ENCODE data around the gene LTBP3.

LTBP3 gene

DNA sequence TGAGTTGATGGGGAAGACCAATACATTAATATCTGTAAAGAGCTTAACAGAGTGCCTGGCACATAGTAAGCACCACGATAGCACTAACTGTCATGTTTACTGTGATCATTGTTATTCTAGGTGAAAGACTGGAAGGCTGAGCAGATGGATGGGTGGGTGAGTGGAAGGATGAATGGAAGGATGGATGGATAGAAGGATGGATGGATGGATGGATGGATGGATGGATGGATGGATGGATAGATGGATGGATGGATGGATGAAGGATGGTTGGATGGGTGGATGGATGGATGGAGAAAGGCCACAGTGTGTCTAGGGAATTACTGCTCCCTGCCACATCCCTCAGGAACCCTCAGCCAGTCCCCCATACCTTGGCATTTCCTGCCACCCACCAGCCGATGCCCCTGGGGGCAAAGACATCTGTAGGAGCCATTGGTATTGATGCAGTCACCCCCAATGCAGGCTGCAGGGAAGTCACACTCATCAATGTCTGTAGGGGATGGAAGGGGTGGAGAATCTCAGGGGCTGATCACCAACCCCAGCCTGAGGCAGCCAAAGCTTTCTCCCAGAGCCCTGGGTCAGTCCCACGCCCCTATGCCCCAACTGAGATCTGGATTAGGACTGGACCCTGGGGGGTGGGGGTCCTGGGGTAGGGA is 15.3 kb downstream of the LTBP3 start:
- TF ChIP-seq, protein P1, sequence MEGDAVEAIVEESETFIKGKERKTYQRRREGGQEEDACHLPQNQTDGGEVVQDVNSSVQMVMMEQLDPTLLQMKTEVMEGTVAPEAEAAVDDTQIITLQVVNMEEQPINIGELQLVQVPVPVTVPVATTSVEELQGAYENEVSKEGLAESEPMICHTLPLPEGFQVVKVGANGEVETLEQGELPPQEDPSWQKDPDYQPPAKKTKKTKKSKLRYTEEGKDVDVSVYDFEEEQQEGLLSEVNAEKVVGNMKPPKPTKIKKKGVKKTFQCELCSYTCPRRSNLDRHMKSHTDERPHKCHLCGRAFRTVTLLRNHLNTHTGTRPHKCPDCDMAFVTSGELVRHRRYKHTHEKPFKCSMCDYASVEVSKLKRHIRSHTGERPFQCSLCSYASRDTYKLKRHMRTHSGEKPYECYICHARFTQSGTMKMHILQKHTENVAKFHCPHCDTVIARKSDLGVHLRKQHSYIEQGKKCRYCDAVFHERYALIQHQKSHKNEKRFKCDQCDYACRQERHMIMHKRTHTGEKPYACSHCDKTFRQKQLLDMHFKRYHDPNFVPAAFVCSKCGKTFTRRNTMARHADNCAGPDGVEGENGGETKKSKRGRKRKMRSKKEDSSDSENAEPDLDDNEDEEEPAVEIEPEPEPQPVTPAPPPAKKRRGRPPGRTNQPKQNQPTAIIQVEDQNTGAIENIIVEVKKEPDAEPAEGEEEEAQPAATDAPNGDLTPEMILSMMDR (IDR thresholded peaks at IDR 0.05; ENCODE audit: low read depth, low read length): no peak
- no peak overlapping the region for H3K27ac ChIP-seq
- no peaks in the 10 kb centered on the region for H3K9me3 ChIP-seq (ENCODE audit: severe bottlenecking)
- no peaks in the 10 kb centered on the region for H3K27me3 ChIP-seq (ENCODE audit: insufficient read depth, low read depth, severe bottlenecking)
- peaks cover 21% of the 10 kb centered on the region for H3K36me3 ChIP-seq
- no peak for DNase-seq
- no peak overlapping the region for H3K4me3 ChIP-seq (ENCODE audit: low read depth, low read length)

DNA sequence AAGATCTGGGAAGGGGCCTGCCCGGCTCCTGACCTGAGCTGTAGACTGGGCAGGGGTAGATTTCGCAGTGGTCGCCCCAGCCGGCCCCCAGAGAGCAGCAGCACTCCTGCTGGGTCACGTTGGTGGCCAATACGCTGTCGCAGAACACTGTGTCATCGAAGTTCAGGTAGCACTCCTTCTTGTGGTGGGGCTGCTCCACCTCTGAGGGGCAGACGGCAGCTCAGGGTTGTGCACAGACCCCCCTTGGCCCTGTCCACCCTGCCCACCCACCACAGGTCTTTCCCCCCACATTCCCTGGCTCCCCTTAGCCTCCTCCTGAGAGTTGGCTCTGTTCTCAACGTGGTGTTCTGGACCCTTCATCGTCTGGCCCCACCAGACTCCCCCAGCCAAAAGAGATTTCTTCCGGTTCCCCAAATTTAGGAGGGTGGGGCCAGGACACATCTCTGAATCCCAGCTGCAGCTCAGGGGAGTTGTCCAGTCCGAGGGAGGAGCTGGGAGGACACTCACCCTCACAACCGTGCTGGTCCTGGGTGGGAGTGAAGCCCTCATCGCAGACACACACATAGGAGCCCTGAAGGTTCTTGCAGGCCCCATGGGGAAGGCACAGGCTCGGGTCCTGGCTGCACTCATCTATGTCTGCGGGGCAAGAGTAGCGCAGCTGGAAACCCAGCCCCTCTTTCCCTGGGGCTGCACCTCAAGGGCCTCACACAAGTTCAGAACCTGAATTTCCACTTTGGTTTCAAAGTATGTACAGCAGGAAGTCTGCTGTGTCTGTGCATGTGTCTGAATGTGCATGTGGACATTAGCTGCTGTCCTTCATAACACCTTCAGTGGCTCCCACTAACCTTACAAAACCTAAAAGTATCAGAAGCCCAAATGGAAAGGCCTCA is 16.8 kb downstream of the LTBP3 start:
- H3K4me3 ChIP-seq (ENCODE audit: low read depth, low read length): no peak overlapping the region
- TF ChIP-seq, protein P1 (IDR thresholded peaks at IDR 0.05; ENCODE audit: low read depth, low read length): no peak
- no peaks in the 10 kb centered on the region for H3K27me3 ChIP-seq (ENCODE audit: insufficient read depth, low read depth, severe bottlenecking)
- peaks cover 27% of the 10 kb centered on the region for H3K36me3 ChIP-seq
- no peak for DNase-seq
- no peak overlapping the region for H3K27ac ChIP-seq
- H3K9me3 ChIP-seq (ENCODE audit: severe bottlenecking): no peaks in the 10 kb centered on the region

DNA sequence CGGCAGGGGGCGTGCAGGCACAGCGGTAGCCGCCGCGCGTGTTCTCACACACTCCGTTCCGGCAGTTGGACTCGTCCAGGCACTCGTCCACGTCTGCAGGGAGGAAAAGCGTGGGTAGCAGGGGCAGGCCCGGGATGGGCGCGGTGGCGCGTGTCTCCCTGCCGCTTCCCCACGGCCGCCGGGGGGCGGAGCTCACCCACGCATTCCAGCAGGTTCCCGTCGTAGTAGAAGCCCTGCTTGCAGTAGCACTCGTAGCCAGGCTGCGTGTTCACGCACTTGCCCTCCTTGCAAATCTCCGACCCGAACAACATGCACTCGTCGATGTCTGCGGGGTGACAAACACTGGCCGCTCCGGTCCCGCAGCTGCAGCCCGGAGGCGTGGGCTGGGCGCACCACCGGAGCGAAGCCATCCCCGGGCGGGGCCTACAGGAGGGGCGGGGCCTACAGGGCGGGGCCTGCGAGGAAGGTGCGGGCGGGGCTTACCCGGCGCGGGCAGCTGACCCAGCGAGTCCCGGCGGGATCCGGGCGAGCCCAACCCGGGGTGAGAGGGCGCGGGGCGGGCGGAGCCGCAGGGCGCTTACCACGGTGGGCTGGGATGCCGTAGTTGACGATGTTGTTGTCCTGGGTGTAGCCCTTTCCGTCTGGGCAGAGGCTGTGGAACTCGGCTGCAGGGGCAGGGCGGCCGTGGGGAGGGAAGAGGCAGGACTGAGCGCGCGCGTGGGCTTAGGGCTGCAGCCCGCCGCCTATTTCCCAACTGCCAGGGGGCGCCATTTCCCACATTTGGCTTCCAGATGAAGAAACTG is 17.7 kb downstream of the LTBP3 start:
- H3K27ac ChIP-seq: no peak overlapping the region
- TF ChIP-seq, protein P1 (IDR thresholded peaks at IDR 0.05; ENCODE audit: low read depth, low read length): peak; percentile 71
- peak; percentile 83 for DNase-seq

DNA sequence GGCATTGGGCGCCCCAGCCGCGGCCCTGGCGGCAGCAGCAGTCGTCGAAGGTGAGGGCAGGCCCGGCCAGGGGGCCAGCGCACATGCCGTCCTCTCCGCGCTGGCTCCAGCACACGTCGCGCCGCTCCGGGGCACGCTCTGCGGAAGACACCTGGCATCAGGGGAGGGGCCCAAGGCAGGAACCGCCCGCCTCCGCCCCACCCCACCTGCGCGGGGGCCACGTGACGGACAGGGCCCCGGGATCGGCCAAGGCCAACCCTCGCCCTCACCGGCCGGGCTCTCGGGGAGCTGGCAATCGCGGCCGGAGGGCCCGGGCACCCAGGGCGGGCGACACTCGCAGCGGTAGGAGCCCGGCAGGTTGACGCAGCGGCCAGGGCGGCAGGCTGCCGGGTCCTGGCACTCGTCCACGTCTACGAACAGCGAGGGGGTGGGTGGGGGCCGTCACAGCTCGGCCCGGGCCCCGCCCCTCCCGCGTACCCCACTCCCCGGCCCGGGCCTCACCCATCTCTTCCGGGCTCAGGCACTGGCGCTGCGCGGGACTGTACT is 18.3 kb downstream of the LTBP3 start:
- no peak overlapping the region for H3K27ac ChIP-seq
- no peaks in the 10 kb centered on the region for H3K27me3 ChIP-seq (ENCODE audit: insufficient read depth, low read depth, severe bottlenecking)
- no peak overlapping the region for H3K4me3 ChIP-seq (ENCODE audit: low read depth, low read length)
- no peaks in the 10 kb centered on the region for H3K9me3 ChIP-seq (ENCODE audit: severe bottlenecking)
- peaks cover 39% of the 10 kb centered on the region for H3K36me3 ChIP-seq
- TF ChIP-seq, protein P1 (IDR thresholded peaks at IDR 0.05; ENCODE audit: low read depth, low read length): no peak
- no peak for DNase-seq

More for the DNA sequence above, 17.7 kb downstream of the LTBP3 start:
- Histone ChIP-seq H3K4me3 (ENCODE audit: low read depth, low read length) (no peak overlapping the region), H3K9me3 (ENCODE audit: severe bottlenecking) (no peaks in the 10 kb centered on the region), H3K36me3 (peaks cover 35% of the 10 kb centered on the region), H3K27me3 (ENCODE audit: insufficient read depth, low read depth, severe bottlenecking) (no peaks in the 10 kb centered on the region)

DNA sequence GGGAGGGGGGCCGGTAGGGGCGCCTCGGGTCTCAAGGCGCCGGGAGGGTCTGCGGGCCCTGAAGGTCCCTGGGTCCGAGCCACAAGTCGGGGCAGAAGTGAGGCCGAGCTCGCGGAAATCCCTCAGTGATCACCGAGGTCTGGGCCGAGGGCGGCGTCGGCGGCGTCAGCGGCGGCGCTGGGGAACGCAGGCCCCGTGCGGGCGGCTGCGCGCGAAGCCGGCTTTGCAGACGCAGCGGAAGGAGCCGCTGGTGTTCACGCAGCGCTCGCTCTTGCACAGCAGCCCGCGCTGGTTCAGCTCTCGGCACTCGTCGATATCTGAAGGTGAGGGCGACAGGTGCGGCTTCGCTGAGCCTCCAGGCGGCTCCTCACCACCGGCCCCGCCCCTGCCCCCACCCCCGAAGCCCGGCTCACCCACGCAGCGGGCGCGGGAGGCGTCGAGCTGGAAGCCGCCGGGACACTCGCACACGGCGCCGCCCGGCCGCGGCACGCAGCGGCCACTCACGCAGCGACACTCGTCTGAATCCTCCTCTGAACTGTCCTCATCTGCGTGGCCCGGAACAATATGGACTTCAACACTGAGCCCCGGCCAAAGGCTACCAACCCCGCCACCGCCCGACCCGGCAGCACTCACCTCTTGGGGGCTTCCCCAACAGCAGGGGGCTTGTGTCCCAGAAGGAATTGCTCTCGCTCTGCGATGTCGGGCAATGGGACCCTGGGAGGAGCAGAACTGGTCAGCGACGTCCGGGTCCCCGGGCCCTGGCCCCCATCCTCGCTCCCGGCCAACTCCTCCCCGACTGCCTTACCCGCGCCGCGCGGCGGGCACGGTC is 19.0 kb downstream of the LTBP3 start:
- Histone ChIP-seq H3K27ac (peak overlapping the region; percentile 77; the same call in 1 of the 2 replicates), H3K36me3 (peaks cover 39% of the 10 kb centered on the region), H3K27me3 (ENCODE audit: insufficient read depth, low read depth, severe bottlenecking) (no peaks in the 10 kb centered on the region), H3K9me3 (ENCODE audit: severe bottlenecking) (no peaks in the 10 kb centered on the region), H3K4me3 (ENCODE audit: low read depth, low read length) (no peak overlapping the region)
- DNase-seq: no peak
- TF ChIP-seq, protein P1 (IDR thresholded peaks at IDR 0.05; ENCODE audit: low read depth, low read length): no peak

Measured in WERI-Rb-1 (cell line).